ENCODE measurements around the gene PRDM16.

DNA sequence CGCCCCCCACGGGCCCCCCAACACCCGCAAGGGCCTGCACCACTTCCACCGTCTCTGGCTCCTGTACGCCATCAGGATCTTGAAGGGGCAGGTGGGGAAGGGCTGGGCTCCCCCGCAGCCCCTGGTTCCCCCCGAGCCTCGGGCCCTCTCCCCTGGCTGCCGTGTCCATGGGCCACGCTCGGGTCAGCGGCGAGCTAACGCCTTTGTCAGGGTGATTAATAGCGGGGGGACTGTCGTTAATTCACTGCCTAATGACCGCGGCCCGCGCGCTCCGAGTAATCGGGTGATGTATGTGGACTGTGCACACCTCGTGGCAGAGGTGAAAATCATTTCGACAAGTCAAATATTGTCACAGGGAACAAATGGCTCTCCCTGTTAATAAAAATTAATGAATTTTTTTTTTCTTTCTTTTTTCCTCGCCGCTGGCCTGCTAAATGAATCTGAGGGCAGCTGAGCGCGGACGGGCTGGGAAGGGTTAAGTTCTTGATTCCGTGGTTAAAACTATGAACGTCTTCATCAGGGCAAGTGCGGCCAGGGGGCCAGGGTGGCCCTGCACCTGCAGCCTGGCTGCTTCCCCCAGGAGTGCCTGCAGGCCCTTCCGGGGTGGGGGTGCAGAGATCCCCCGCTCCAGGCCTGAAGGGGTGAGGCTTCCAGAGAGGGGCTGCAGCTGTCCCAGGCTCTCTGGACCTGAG is 100.8 kb downstream of the PRDM16 start:
- TF ChIP-seq, protein P1, sequence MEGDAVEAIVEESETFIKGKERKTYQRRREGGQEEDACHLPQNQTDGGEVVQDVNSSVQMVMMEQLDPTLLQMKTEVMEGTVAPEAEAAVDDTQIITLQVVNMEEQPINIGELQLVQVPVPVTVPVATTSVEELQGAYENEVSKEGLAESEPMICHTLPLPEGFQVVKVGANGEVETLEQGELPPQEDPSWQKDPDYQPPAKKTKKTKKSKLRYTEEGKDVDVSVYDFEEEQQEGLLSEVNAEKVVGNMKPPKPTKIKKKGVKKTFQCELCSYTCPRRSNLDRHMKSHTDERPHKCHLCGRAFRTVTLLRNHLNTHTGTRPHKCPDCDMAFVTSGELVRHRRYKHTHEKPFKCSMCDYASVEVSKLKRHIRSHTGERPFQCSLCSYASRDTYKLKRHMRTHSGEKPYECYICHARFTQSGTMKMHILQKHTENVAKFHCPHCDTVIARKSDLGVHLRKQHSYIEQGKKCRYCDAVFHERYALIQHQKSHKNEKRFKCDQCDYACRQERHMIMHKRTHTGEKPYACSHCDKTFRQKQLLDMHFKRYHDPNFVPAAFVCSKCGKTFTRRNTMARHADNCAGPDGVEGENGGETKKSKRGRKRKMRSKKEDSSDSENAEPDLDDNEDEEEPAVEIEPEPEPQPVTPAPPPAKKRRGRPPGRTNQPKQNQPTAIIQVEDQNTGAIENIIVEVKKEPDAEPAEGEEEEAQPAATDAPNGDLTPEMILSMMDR (IDR thresholded peaks at IDR 0.05; ENCODE audit: poor library complexity, severe bottlenecking) = no peak
- no peak for TF ChIP-seq EZH2 (IDR thresholded peaks at IDR 0.05; ENCODE audit: borderline replicate concordance, insufficient read depth, low read length, poor library complexity, severe bottlenecking)
- TF ChIP-seq EP300 (conservative IDR thresholded peaks at IDR 0.05; ENCODE audit: poor library complexity, severe bottlenecking) = no peak
- TF ChIP-seq POLR2AphosphoS5 (IDR thresholded peaks at IDR 0.05) = no peak
- TF ChIP-seq RAD21 (conservative IDR thresholded peaks at IDR 0.05) = no peak
- TF ChIP-seq TAF1 (IDR thresholded peaks at IDR 0.05; ENCODE audit: low read depth) = no peak
- TF ChIP-seq SMC3 (conservative IDR thresholded peaks at IDR 0.05; ENCODE audit: poor library complexity) = no peak
- TF ChIP-seq, protein P2, sequence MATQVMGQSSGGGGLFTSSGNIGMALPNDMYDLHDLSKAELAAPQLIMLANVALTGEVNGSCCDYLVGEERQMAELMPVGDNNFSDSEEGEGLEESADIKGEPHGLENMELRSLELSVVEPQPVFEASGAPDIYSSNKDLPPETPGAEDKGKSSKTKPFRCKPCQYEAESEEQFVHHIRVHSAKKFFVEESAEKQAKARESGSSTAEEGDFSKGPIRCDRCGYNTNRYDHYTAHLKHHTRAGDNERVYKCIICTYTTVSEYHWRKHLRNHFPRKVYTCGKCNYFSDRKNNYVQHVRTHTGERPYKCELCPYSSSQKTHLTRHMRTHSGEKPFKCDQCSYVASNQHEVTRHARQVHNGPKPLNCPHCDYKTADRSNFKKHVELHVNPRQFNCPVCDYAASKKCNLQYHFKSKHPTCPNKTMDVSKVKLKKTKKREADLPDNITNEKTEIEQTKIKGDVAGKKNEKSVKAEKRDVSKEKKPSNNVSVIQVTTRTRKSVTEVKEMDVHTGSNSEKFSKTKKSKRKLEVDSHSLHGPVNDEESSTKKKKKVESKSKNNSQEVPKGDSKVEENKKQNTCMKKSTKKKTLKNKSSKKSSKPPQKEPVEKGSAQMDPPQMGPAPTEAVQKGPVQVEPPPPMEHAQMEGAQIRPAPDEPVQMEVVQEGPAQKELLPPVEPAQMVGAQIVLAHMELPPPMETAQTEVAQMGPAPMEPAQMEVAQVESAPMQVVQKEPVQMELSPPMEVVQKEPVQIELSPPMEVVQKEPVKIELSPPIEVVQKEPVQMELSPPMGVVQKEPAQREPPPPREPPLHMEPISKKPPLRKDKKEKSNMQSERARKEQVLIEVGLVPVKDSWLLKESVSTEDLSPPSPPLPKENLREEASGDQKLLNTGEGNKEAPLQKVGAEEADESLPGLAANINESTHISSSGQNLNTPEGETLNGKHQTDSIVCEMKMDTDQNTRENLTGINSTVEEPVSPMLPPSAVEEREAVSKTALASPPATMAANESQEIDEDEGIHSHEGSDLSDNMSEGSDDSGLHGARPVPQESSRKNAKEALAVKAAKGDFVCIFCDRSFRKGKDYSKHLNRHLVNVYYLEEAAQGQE (IDR thresholded peaks at IDR 0.05; ENCODE audit: borderline replicate concordance) = no peak

All from neural cell (in vitro differentiated cells).